Fibroblast of the aortic adventitia (primary cell): ENCODE data around the gene RGS7. TPM values are rescaled to one million over a fixed set of nuclear protein-coding genes. Genes with fewer than 3 reads are reported as not detected.

Experiments
- DNase-seq: peaks from one replicate; pipeline ENCODE4 v3.0.0-alpha.2; 2010; ENCODE audit warnings: low read depth
- H3K4me3 ChIP-seq: 2 replicates; pipeline ENCODE4 v1.5.1; 2011; ENCODE audit warnings: low read depth, mild to moderate bottlenecking, control low read depth, low read length, moderate library complexity
- CTCF ChIP-seq: IDR thresholded peaks from 2 replicates; pipeline ENCODE4 v1.5.1; 2011; ENCODE audit warnings: mild to moderate bottlenecking, low read length, control low read depth, inconsistent platforms; ENCODE audit not compliant: insufficient read depth
- total RNA-seq: library from RNA; depleted of rRNA; stranded (reverse); fragments of >200 nt; gene quantifications from 2 replicates; pipeline ENCODE4 v1.2.3, GENCODE V29; 2012; ENCODE audit warnings: low replicate concordance

The RGS7 gene
- total RNA-seq, 1 donor: 0.63 TPM

DNA sequence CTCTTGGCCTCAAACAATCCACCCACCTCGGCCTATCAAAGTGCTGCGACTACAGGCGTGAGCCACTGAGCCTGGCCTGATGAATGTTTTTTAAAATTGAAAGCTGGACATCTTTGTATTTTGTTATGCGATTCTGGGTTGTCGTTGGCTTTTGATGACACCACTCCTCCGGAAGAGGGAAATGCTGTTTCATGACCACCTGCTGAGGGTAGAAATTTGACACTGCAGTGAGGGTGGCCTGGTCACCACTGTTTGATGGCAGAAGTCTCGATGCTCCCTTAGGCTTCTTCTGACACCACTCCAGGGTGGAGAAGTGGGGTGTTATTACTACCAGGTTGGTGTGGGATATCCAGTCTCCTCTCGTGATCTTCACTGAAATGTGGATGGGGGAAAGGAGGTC, 357.2 kb downstream of the RGS7 start:
- no peak overlapping the region for H3K4me3 ChIP-seq
- no peak for DNase-seq
- no peak for TF ChIP-seq CTCF

GRCh38 chr1:240998441-240999015, 358.5 kb downstream of the RGS7 start:
- H3K4me3 ChIP-seq: no peak overlapping the region
- TF ChIP-seq CTCF: no peak
- DNase-seq: no peak

- DNase-seq: no peak
- H3K4me3 ChIP-seq: no peak overlapping the region
- TF ChIP-seq CTCF: no peak
These were observed 359.0 kb downstream of the RGS7 start for GRCh38 chr1:240998024-240998423.

DNA sequence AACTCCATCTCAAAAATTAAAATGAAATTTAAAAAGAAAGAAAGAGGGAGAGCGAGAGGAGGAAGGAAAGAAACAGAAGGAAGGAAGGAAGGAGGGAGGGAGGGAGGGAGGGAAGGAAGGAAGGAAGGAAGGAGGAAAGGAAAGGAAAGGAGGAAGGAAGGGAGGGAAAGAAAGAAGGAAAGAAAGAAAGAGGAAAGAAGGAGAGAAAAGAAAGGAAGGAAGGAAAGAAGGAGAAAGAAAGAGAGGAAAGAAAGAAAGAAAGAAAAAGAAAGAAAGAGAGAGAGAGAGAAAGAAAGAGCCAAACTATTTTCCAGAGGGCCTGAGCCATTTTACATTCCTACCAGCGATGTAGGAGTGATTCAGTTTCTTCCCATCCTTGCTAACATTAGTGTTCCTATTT, 364.0 kb downstream of the RGS7 start:
- no peak for DNase-seq
- H3K4me3 ChIP-seq: no peak overlapping the region
- TF ChIP-seq CTCF: no peak

GRCh38 chr1:240991230-240991629, 365.8 kb downstream of the RGS7 start:
- TF ChIP-seq CTCF: no peak
- no peak overlapping the region for H3K4me3 ChIP-seq
- DNase-seq: no peak

GRCh38 chr1:240987928-240988327, 369.1 kb downstream of the RGS7 start:
- no peak overlapping the region for H3K4me3 ChIP-seq
- no peak for DNase-seq
- no peak for TF ChIP-seq CTCF

DNA sequence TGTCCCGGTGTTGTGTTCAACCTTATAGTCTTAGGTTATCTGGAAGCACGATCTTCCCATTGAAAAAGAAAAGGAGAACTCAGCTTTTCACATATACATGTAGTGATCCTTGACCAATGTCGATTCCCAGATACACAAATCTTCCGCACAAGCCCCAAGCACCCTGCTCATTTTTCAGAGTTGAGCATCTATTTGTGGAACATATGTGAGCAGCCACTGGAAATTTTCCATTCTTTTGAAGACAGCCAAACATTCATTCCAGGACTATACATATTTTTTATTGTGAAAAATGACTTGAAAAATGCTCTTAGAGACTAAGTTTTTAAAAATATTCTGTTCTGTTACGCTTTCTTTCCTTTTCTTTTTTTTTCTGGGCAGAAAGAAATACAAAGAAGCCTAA, 371.9 kb downstream of the RGS7 start:
- TF ChIP-seq CTCF: no peak
- no peak for DNase-seq
- no peak overlapping the region for H3K4me3 ChIP-seq
